Osteocyte (in vitro differentiated cells): ENCODE results near the gene PPARA. TPM values are rescaled to one million over a fixed set of nuclear protein-coding genes. Genes with fewer than 3 reads are reported as not detected.
A peak's percentile ranks its signal among the peaks of the same experiment; 100 is the strongest.

ENCODE experiments used
- DNase-seq: peaks from one replicate; pipeline ENCODE4 v3.0.0; 2021; ENCODE audit warnings: mixed read lengths; ENCODE audit not compliant: unreplicated experiment; ENCODE audit errors: extremely low spot score
- H3K27ac Mint-ChIP-seq: one replicate; pipeline ENCODE4 v1.8.0; 2021; ENCODE audit warnings: mild to moderate bottlenecking, mixed read lengths; ENCODE audit not compliant: unreplicated experiment
- H3K27me3 Mint-ChIP-seq: one replicate; pipeline ENCODE4 v1.8.0; 2021; ENCODE audit warnings: mixed read lengths; ENCODE audit not compliant: unreplicated experiment
- H3K36me3 Mint-ChIP-seq: one replicate; pipeline ENCODE4 v1.8.0; 2021; ENCODE audit warnings: mixed read lengths; ENCODE audit not compliant: unreplicated experiment
- H3K4me1 Mint-ChIP-seq: one replicate; pipeline ENCODE4 v1.8.0; 2021; ENCODE audit warnings: mixed read lengths; ENCODE audit not compliant: unreplicated experiment
- H3K4me3 Mint-ChIP-seq: one replicate; pipeline ENCODE4 v1.8.0; 2021; ENCODE audit warnings: mild to moderate bottlenecking, moderate library complexity, mixed read lengths; ENCODE audit not compliant: unreplicated experiment
- H3K9me3 Mint-ChIP-seq: one replicate; pipeline ENCODE4 v1.8.0; 2021; ENCODE audit warnings: mixed read lengths; ENCODE audit not compliant: unreplicated experiment
- CTCF ChIP-seq: fragments of 200-600 bp; sonication (generic); IDR thresholded peaks from 2 replicates; pipeline ENCODE4 v1.5.0; 2021; ENCODE audit warnings: antibody characterized with exemption, mild to moderate bottlenecking, moderate library complexity
- total RNA-seq: library from RNA; stranded (reverse); gene quantifications from 2 replicates; pipeline ENCODE4 v1.2.1, GENCODE V29; 2021

Gene PPARA
- total RNA-seq, 1 donor from 2014 or later = 21.9 TPM

GRCh38 chr22:46110215-46110614 lies 40.1 kb upstream of the PPARA start:
- Mint-ChIP-seq H3K27ac (no peak overlapping the region), H3K4me3 (no peak overlapping the region), H3K27me3 (no peaks in the 10 kb centered on the region), H3K4me1 (peaks cover 70% of the 10 kb centered on the region), H3K9me3 (no peaks in the 10 kb centered on the region), H3K36me3 (peaks cover 12% of the 10 kb centered on the region)
- DNase-seq = no peak
- no peak for TF ChIP-seq CTCF

- Mint-ChIP-seq H3K9me3 (no peaks in the 10 kb centered on the region), H3K4me1 (peaks cover 68% of the 10 kb centered on the region), H3K36me3 (peaks cover 10% of the 10 kb centered on the region), H3K4me3 (no peak overlapping the region), H3K27ac (peak overlapping the region; percentile 67), H3K27me3 (no peaks in the 10 kb centered on the region)
- no peak for DNase-seq
- no peak for TF ChIP-seq CTCF
These were observed 38.5 kb upstream of the PPARA start for GRCh38 chr22:46111645-46112306.

GRCh38 chr22:46112405-46112804 lies 37.9 kb upstream of the PPARA start:
- Mint-ChIP-seq H3K9me3 (no peaks in the 10 kb centered on the region), H3K36me3 (peaks cover 10% of the 10 kb centered on the region), H3K27ac (peak overlapping the region; percentile 67), H3K4me3 (no peak overlapping the region), H3K4me1 (peaks cover 64% of the 10 kb centered on the region), H3K27me3 (no peaks in the 10 kb centered on the region)
- DNase-seq = no peak
- TF ChIP-seq CTCF = no peak

GRCh38 chr22:46113110-46113909 lies 37.0 kb upstream of the PPARA start:
- Mint-ChIP-seq H3K27me3 (no peaks in the 10 kb centered on the region), H3K36me3 (peaks cover 10% of the 10 kb centered on the region), H3K4me1 (peaks cover 57% of the 10 kb centered on the region), H3K9me3 (no peaks in the 10 kb centered on the region), H3K27ac (peak overlapping the region; percentile 34), H3K4me3 (no peak overlapping the region)
- TF ChIP-seq CTCF = no peak
- no peak for DNase-seq

- Mint-ChIP-seq H3K4me3 (no peak overlapping the region), H3K9me3 (no peaks in the 10 kb centered on the region), H3K4me1 (peaks cover 56% of the 10 kb centered on the region), H3K27ac (no peak overlapping the region), H3K36me3 (peaks cover 5% of the 10 kb centered on the region), H3K27me3 (no peaks in the 10 kb centered on the region)
- DNase-seq = no peak
- no peak for TF ChIP-seq CTCF
These were observed 36.3 kb upstream of the PPARA start for GRCh38 chr22:46113910-46114517.
